SH-SY5Y (cell line): ENCODE data around the gene ANOS1.

Source experiments
- GATA2 ChIP-seq: IDR thresholded peaks from 2 replicates; pipeline ENCODE4 v1.6.1; 2011; ENCODE audit warnings: mild to moderate bottlenecking, low read depth, low read length
- GATA3 ChIP-seq: IDR thresholded peaks from 2 replicates; pipeline ENCODE4 v1.6.1; 2011; ENCODE audit warnings: low read depth, mild to moderate bottlenecking, low read length, moderate library complexity

DNA sequence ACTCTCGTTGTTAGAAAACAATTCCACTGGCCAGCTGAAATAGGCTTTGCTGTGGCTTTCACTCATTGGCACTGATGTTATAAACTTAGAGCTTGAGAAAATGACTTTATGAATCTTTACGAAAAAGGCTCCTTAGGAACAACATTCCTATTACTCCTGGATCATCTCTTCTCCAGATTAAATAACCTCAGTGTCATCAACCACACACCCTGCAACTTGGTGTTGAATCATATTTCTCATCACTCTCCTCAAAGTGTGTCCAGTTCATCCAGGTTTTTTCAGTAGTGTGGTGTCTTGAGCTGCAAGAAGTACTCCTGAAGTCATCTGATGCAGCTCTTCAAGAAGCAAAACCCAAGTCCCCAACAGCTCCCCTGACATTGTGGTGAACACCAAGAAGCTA, 28.1 kb upstream of the ANOS1 start:
- TF ChIP-seq GATA2 (no peak), GATA3 (no peak)
